ENCODE measurements around the gene ANO2.

DNA sequence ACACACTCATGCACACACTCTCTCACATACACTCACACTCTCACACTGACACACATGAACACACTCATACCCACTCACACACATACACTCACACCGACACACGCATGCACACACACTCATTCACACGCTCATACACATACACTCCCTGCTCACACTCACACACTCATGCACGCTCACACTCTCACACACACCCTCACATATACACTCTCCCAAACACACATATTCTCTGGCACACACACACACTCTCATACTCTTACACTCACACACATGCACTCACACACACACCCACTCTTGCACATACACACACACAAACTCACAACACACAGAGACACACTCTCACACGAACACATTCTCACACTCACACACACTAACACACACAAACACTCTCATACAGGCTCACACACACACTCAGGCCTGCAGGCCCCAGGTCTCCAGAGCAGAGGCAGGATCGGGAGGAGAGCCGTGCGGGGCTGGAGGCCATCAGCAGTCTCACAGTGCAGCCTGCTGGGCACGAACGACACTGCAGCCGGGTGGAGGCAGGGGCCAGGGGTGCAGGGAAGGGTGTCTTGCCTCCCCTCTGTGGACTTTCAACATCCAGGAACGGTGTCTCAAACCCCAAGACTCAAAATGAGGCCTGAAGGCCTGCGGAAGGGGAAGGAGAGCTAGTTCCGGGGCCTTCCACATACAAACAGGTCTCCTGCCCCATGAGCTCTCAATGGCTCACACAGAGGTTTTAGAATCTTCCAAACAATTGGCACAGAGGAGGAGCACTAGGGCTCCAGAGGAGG is 148.7 kb downstream of the ANO2 start:
- TF ChIP-seq POLR2A (IDR thresholded peaks at IDR 0.05; ENCODE audit: low read length) (no peak), GATA1 (IDR thresholded peaks at IDR 0.05; ENCODE audit: low read depth, low read length) (no peak)
